NCI-H2029 (cell line): ENCODE results near the gene ARHGAP5.

ENCODE experiments used
- DNase-seq: peaks from one replicate; lab custom pipeline; 2025; lab: John Stamatoyannopoulos, UW

ARHGAP5 gene

GRCh38 chr14:32077081-32078022, at the start of gene ARHGAP5:
Gene ARHGAP5, plus strand, starts transcription at chr14:32077304. Its CDS starts 13,366 bp downstream, at chr14:32090670.
- DNase-seq = peak; percentile 94

GRCh38 chr14:32028599-32028998, 48.5 kb upstream of the ARHGAP5 start:
- no peak for DNase-seq

- no peak for DNase-seq
Measured at GRCh38 chr14:32033543-32033942, 43.6 kb upstream of the ARHGAP5 start.

DNA sequence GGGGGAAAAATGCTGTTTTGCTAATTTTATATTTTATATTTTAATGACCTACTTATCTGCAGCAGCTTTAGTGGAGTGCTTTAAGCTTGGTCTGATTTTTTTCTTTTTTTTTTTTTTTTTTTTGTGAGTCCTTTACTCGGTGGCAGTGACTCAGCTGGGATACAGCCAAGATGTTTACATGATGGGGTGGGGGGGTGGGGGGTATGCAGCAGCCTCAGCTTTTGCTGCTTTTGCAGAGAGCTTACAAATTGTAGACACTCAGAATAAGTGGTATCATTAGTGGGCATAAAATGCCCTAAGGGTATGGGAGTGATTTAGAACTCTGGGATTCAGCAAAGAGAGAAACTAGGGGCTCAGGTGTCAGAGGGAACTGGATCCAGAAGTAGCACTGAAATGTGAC, 38.2 kb upstream of the ARHGAP5 start:
- peak; percentile 49 for DNase-seq

GRCh38 chr14:32039401-32040030, 37.6 kb upstream of the ARHGAP5 start:
- DNase-seq = no peak

- DNase-seq = no peak
Measured at GRCh38 chr14:32043624-32044023, 33.5 kb upstream of the ARHGAP5 start.

DNA sequence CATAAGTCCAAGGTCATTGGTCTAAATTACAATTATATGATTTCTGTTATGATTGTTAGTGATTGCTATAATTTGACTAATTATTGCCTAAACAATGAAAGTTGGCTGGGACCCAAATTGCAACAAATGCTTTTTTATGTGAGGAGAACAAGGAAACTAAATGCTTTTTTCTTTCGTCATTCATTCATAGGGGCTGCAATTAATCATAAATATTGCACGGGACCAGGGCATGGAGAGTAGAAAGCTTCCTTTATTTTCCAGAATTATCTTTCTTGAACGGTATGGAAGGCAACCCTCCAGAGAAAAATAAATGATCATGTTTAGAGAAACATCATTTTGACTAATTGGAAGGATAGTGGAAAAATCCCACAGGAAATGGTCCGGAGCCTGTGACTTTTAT, 32.6 kb upstream of the ARHGAP5 start:
- DNase-seq = no peak

- no peak for DNase-seq
Measured at GRCh38 chr14:32047791-32048190, 29.3 kb upstream of the ARHGAP5 start.

GRCh38 chr14:32049361-32050088, 27.6 kb upstream of the ARHGAP5 start:
- no peak for DNase-seq

DNA sequence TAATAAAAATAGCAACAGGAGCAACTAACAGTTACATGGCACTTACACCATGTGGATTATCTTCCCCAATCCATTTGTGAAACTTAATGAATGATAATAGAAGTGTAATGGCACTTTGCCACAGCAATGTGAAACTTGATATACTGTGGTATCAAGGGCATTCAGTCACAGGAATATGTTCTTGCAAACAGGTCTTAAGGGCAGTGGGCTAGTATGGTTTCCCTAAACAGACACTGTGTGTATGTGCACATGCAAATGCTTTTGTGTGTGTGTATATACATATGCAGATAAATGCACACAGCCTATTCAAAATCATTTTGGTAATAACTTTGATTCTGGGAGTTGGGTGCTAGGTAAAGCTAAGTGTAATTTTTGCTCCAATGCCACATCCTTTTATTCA, 26.2 kb upstream of the ARHGAP5 start:
- DNase-seq = peak; percentile 61

GRCh38 chr14:32054536-32054935, 22.6 kb upstream of the ARHGAP5 start:
- DNase-seq = no peak

DNA sequence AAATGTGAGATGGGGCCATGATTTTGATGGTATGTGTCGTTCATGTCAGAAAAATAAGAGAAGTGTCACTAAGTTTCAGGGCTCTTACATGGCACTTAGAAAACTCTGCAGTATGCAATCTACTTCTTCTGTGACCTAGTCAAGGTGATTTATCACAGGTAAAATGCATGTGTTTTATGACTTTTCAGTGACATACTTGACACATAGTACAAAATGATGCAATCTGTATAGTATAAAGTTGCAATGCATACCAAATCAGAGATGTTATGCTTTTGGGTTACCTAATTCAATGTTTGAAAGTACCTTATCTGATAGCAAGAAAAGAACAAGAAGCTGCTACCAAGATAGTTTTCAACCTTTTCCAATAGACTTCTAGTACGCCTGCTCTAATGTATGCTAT, 21.9 kb upstream of the ARHGAP5 start:
- DNase-seq = no peak

GRCh38 chr14:32059702-32060101, 17.4 kb upstream of the ARHGAP5 start:
- no peak for DNase-seq

- no peak for DNase-seq
Measured at GRCh38 chr14:32064931-32065330, 12.2 kb upstream of the ARHGAP5 start.

- DNase-seq = no peak
Measured at GRCh38 chr14:32068708-32069107, 8.4 kb upstream of the ARHGAP5 start.

DNA sequence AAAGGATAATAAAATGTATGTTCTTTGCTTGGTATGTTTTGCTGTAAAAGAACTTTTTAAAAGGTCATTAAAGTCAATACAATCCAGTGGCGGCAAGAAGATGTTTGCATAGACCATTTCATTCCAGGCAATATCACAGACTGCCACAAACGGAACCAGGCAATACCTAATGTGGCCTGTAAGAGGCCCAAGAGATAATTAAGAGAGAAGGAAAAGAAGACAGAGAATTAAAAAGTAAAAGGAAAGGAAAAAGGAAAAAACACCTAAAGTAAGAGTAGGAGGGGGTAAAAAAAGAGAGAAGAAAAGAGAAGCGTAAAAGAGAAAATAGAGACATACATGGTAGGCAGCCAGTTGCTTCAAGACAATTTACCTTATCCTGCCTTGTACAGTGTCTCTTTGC, 6.8 kb upstream of the ARHGAP5 start:
- no peak for DNase-seq

- DNase-seq = no peak
Measured at GRCh38 chr14:32072676-32073075, 4.4 kb upstream of the ARHGAP5 start.

DNA sequence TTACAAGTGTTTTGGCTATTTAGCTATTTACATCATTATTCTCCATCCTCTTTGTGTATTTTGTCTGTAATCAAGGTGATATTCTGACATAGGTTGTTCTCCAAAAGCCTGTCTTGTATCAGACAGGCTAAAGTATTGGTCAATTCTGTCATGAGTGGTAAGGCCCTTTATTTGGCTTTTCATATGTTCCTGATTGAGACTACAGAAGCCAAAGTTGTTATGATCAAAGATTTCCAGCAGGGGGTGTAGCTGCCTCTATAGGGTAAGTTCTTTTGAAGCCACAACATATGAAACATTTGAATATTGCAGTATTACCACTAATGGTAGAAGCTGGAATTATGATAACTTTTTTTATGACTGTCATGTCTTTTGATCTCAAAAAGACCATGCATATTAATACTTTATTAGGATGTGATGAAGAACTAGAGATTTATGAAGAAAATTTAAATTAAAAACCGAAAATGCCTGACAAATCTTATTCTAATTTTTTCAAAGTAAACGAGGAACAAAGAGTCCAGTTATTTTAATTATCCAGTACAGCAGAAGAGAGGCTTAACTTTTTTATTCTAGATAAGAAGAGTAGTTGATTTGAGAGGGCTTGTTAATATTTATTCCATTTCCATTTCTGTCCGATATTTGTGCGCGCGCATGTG, 3.4 kb upstream of the ARHGAP5 start:
- peak; percentile 96 for DNase-seq

- DNase-seq = no peak
Measured at GRCh38 chr14:32074887-32075572, 2.1 kb upstream of the ARHGAP5 start.

- no peak for DNase-seq
Measured at GRCh38 chr14:32075672-32076277, 1.3 kb upstream of the ARHGAP5 start.
